Stimulated activated CD4-positive, alpha-beta T cell treated with anti-CD3 and anti-CD28 coated beads, Interleukin-4, amount 100 ng/mL, for 48 hours (primary cell): ENCODE results near the gene RSU1.
"Not testable (repeated sequence)": the region's sequence is repeated elsewhere in the genome, so short reads cannot be mapped to it uniquely, and the experiment has no call there.

Experiments
- DNase-seq, 2 donors: peaks; one replicate each; pipeline ENCODE4 v3.0.0-alpha.2; 2020; ENCODE audit warnings: low read depth in 2 of 2

RSU1 gene

DNA sequence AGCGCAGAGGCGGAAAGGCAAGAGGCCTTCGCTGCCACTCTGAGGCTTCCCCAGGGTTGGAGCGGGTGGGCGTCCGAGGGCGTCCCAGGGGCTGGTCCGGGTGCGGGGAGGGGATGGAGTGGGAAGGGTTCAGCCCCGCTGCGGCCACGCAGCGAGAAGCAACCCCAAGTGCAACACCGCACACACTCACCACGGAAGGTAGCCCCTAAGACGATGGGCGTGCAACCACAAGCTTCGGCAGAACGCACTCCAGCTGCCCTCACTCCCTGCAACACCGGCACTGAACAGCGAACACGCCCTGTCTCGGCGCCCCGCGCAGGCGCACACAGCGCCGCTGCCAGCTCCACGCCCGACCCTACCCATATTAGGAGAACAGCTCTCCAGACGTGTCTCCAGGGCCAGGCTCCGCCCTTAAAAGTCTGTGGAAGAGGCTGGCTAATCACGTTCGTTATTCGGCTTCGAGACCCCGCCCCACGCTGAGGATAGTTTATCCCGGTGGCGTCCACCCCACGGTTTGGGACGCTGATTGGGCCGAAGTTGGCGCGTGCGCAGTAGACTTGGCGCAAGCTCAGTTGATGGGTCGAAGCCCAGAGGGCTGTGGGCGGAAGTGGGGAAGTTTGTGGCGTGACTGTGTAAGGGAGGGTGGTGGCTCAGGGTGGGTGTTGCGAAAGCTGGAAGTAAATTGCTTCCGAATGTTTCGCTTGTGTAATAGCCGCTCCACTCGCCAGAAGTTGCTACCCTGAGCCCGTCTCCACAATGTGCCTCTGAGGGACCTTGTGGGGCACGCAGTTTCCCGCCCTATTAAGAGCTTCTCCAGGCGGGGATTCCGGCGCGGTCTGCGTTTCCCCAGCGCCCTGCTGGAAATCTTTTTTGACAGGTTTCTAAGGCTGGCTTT, at the start of gene RSU1:
Gene RSU1 (minus strand): TSS at position 300 of the 895 bp plus-strand sequence. CDS start 343 bp downstream, outside the sequence.
- DNase-seq, result peak; percentile 99 to 100

DNA sequence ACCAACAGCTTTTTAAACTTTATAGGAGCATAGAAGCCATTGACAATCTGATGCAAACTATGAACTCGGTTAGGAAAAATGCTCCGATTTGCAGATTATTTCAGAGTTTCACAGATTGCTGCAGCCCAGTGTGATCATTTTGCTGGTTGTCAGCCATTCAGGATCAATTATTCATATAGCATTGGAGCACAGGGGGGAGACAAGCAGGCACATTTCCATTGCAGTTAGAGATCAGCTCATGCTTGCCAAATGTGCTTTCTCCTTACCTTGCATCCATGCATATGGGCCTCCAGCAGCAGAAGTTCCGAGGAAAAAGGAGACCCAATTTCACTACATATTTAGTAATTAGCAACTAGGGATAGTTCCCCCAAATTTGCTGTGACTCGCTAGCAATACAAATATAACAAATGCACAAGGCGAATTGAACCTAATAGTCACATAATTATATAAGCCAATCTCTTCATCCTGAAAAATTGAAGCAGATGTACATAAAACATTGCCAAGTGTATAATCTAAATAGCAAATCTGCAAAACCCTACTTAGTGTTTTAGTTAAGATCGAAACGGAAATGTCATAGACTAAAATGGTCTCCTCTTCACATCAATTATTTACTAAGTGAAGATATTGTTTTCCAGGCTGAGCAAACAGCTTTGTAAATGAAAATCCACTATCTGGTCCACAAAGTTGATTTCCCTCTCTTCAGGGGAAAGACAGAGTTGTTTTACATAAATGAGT, 49.5 kb upstream of the RSU1 start:
- no peak for DNase-seq

DNA sequence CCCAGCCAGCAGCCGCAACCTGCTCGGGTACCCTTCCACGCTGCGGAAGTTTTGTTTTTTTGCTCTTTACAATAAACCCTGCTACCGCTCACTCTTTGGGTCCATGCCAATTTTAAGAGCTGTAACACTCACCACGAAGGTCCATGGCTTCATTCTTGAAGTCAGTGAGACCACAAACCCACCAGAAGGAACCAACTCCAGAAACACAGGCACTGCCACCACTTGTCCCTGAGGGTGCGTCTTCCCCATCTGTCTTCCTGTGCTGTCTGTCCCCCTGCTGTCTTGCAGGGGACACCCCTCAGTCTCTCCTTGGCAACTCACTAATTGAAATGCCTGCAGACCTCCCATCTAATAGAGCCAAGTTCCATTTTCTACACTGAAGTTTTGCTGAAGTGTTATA, 48.5 kb upstream of the RSU1 start:
- DNase-seq, result no peak

DNA sequence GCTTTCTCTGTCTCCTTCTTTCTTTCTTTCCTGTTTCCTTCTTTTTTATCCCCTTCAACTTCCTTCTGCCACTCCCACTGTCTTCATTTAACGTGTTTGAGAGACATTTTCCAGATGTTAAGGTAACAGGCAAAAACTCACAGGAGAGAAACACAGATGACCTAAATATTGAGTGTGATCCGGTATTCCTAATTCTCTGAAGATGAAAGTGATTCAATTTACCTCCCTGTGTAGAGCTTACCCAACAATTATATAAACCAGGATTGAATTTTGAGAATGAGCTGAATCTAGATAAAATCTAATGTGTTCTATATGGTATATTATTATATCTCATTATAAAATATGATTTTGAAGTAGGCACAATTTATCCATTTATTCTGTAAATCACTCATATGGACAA, 46.5 kb upstream of the RSU1 start:
- no peak for DNase-seq

DNA sequence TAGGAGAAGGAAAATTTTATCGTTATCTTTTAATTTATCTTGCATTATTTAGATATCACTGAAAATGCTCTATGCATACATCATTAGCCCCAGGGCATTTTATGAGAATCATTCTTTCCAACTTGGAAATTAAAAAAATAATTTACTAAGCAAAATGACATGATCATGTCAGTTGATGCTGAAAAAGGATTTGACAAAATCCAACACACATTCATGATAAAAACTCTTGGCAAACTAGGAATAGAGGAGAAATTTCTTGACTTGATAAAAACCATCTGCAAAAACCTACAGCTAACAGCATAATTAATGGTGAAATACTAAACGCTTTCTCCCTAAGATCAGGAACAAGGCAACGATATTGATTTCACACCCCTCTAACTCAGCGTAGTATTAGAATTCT, 40.2 kb upstream of the RSU1 start:
- DNase-seq, result no peak

DNA sequence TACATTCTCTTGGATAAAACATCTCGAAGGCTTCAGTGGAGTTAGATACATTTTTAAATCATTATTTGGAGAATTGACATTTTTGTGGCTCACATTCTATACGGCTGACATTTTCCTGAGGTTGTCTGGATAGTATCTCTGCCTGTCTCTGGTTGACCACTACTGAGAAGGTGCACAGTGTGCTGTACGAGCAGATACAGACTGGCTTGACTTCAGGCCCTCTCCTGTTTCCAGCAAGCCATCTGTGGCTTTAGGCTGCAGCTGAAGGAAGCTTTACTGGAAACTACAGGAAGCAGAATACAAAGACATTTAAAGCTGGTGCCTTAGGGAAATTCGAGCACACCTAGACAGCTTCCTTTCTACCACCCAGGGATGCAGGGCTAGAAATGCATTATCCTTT, 39.3 kb upstream of the RSU1 start:
- DNase-seq, result no peak

DNA sequence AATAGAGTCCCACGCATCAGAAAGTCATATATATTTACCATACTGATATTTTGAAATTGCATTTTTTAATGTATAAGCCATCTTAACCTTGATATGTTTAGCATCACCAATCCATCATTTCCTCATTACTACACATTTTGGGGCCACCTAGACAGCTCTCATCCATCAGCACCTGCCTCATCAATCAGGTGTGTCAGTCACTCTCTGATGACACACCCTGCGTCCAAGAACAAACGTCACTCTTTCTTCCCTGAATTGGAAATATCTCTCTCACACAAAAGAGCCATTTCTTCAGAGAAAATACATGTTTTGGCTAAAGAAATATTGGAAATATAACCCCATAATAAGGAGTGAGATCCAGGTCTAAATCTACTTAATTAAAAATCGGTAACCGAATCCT, 38.9 kb upstream of the RSU1 start:
- no peak for DNase-seq

DNA sequence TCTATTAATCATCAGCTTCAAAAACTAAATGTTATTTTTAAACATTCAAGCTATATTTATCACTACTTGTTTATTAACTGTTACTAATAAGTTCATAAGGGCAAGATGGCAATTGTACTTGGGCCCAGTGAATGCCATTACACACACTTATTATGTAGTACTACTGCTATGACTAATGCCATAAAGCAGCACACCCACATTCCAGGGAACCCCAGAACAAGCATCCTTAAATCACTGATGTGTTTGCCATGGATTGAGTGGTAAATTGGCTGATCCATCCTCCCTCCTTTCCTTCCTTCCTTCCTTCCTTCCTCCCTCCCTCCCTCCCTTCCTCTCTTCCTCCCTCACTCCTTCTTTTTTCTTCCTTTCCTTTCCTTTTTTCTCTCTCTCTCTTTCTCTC, 37.4 kb upstream of the RSU1 start:
- DNase-seq, result no peak

DNA sequence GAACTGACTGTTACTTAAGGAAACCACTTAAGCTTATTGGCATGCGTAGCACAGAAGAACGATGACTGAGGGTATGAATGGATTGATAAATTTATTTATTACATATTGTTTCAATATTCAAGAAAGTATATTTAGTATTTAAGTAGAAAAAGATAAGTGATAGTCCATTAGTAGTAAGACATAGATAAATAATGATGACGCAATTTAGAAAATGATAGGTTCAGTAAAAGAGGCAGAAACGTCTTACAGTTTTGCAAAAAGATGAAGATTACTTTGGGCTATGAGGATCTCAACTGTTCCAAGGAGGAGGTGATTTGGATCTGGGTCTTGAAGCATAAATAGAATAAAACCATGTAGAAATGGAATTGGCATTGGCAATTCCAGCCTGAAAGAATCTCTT, 36.6 kb upstream of the RSU1 start:
- no peak for DNase-seq

DNA sequence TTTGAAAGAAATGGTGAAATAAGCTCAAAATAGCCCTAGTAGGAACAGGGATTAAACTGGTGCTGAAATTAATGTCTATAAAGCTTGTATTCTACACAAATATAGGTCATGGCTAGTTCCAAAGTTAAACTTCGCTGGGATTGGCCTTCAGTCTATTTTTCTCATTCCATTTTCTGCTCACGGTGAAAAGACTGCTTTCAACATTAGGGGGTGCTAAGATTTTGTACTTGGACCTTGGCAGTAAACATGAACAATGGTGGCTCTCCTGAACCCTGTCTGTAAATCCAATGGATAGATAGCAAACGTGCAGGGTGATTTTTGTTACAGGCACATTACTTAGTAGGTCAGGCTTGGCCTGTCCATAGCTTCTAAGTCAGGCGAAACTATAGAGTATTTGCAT, 36.0 kb upstream of the RSU1 start:
- no peak for DNase-seq

DNA sequence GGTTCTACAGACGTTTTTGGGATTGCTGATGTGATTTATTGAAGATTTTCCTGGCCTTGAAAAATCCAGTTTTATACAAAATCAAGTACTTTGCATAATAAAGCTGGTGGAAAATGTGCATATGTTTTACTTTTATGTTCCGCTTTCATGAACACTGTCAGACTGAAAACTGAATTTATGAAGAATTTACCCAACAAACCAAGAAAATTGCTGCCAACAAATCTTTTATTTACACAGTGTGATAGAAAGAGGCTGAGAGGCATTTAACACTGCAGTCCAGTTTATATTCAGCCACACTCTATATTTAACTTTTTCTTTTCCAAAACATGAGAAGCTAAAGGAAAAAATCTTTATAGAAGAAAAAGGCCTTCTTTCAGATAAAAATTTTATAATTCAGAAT, 35.4 kb upstream of the RSU1 start:
- no peak for DNase-seq

DNA sequence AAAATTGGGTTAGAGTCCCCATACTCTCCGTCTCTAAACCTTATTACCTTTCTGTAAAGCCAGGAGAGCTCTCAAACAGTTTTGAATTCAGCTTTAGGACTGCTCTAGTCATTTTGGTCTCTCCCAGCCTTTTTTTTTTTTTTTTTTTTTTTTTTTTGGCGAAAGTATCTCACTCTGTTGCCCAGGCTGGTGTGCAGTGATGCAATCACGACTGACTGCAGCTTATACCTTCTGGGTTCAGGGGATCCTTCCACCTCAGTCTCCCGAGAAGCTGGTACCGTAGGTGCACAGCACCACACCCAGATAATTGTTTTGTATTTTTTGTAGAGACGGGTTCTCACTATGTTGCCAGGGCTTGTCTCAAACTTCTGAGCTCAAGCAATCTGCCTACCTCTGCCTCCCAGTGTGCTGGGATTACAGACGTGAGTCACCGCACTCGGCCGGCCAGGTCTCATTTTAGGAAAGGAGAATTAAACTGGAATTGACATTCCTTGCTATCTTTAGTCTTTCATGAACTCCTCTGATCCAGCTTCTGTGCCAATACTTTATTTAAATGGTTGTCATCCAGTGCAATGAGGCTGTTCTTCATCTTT, 31.4 kb upstream of the RSU1 start:
- DNase-seq, result no peak

DNA sequence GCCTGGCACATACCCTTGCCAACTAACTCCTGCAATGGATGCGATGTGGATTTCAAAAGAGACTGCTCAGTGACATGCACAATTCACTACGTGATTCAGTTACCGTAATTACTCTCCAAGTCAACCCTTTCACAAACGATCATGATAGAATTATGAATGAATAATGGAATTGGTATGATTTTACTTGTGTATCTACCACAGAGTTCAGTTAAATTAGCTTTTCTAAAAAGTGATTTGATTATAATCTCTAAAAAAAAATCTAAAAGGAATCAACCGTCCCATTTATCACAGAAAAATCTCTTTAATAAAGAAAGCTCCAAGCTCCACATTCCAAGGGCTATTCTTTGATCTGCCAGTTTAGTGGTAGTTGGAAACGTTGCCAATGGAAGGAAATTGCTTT, 30.4 kb upstream of the RSU1 start:
- DNase-seq, result no peak

DNA sequence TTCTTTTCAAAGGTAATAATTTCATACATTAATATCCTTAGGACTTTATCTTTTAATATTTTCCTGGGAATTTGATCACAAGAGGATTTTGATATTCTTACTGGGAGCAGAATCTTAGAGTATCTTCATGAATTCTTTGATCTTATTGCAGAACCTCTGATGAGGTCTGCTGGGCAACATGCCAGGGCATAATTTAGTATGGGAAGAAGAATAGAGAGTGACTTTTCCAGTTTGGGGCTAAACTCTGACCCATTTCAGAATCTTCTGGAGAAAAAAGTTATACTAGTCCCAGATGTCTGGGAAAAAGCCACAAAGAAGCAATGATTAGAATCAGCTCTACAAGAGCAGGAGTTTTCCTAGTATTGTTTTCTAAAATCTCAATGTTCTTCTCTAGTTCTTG, 28.0 kb upstream of the RSU1 start:
- no peak for DNase-seq

DNA sequence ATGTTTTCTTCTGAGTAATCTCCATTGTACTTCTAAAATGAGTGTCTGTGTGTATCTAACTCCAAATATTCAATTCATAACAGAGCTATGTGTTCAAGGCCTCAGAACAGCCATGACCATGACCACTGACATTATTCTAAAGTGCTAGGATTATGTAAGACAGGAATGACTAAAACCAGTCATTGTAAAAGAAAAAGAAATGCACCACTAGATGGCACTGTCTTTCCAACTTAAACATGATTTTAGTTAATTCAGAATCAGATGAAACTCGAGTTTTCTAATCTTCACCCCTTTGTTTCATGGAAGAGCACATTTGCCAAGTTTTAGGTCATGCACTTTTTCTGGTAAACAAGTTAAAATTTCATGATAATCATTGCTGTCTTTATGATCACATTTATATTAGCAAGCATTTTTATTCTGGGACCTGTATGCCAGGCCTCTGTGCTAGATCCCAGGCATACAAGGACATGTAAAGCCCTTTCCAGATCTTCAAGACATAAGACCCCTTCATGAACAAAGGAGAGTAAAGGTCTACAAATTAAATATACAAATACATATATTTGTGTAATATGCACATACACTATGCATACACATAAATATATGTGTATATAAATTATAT, 26.1 kb upstream of the RSU1 start:
- no peak for DNase-seq

DNA sequence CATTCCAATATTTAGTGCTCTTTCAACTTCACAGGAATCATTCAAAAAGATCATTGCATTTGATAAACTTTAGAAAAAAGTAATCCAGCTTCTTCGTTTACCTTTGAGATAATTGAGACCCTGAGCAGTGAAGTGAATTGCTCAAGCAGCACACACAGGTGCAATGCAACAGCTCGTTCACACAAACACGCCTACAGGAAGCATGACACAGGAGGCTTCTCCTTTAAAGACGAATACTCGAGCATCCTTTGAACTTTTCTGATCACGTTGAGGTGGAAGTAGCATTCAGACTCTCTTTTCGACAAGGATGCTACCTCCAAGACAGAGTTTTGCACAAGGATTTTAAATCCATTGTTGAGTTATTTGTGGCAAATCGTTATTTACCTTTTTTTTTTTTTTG, 18.0 kb upstream of the RSU1 start:
- DNase-seq, result no peak

DNA sequence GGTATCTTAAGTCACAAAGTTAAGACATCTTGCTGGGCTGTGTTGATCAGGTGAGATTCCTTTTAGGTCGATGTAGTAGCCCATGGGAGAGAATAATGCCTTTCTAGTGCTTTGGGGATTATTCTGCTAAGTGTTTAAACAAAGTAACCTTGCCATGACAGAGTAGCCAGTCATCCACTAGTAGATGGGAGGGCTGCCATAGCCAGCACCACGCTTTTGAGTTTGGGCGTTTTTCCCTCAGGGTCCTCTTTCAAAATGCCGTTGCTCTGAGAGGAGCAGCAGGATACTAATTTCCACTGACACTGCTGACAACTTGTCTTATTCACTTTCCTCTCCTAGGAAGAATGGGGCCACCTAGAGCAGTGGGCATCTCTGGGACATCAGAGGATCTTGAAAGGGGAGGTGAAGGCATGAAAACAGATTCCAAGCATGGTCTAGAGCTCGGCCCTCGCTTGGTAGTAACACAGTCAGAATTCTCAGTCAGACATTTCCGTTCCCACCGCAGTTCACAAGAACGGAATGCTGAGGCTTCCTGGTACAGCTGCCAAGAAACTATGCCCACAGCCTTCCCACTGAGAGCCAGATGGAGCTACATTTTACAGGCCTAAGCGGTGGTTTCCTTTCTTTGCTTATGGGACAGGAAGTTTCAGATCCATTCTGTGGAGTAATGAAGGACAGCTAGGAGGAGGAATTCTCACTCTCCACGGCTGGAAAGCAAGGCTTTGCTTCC, 15.3 kb upstream of the RSU1 start:
- no peak for DNase-seq

DNA sequence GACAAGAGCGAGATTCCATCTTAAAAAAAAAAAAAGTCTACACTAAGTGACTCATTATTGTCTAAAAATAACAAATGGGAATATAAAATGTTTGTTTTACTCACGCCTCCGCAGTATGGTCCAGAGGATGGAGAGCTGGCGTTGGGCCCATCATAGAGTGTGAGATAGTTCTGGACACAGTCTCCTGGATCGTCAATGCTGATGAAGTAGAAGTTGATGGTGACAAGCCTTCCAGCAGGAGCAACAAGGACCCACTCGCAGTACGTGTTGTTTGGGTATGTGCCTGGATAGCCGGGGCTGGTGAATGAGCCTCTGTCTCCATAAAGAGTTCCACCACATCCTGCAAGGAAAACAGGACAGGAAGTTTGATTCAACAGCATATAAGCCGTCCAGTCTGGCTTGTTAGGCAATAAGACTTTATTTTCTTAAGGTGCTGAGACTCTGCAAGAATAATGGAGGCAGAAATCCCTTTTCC, 11.5 kb upstream of the RSU1 start:
- no peak for DNase-seq

DNA sequence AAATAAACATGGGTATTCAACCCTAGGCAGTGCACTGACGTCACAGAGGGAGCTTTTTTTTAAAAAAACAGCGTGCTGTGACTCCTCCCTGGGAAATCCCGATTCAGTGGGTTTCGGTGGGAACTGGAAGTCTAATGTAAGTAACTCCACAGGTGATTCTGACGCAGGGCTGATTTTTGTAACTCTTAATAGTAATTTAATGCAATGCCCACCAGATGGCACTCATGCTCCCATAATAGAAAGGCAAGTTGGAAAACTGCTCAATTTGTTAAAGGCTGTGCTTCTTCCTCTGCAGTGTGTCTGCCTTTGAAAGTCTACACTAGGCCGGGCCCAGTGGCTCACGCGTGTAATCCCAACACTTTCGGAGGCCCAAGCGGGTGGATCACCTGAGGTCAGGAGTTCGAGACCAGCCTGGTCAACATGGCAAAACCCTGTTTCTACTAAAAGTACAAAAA, 10.9 kb upstream of the RSU1 start:
- peak; percentile 12 to 37 for DNase-seq

DNA sequence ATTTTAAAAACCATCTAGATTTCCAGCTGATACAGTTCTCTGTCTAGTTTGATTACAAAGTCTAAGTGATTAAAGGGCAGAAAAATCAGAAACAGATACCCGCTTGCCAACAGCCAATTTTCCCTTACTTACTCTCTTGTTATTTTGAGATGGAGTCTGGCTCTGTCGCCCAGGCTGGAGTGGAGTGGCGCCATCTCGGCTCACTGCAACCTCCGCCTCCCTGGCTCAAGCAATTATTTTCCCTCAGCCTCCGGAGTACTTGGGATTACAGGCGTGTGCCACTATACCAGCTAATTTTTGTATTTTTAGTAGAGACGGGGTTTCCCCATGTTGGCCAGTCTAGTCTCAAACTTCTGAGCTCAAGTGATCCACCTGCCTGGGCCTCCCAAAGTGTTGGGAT, 10.2 kb upstream of the RSU1 start:
- not testable (repeated sequence) for DNase-seq

DNA sequence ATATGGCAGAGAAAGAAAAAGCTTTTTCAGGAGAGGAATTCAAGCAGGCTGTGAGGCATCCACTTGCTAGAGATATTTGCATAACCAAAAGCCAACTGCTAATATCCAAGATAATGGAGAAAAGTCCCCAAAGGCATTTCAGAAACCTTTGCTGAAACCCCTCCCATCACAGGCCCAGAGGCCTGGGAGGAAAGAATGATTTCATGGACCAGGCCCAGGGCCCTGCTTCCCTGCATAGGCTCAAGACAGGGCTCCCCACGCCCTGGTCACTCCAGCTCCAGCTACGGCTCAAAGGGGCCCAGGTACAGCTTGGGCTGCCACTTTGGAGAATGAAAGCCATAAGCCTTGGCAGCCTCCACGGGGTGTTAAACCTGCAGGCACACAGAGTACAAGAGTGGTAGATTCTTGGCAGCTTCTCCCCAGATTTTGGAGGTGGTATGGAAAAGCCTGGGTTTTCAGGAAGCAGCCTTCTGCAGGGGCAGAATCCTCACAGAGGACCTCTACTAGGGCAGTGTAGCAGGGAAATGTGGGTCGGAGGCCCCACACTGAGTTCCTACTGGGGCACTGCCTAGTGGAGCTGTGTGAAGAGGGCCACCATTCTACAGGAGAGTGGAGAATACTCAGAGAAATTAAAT, 5.6 kb upstream of the RSU1 start:
- DNase-seq, result no peak
